Esophagus (tissue), 2 donors: Measurements from ENCODE around the gene PRAMEF12. TPM values are rescaled to one million over a fixed set of nuclear protein-coding genes. Genes with fewer than 3 reads are reported as not detected.

Experiments
- H3K27ac ChIP-seq, 2 donors: one replicate each; pipeline ENCODE4 v1.5.1; 2013; ENCODE audit warnings: low read depth in 2 of 2, mild to moderate bottlenecking in 2 of 2, inconsistent platforms in 1 of 2, low read length in 1 of 2, moderate library complexity in 1 of 2
- H3K27me3 ChIP-seq, 2 donors: one replicate each; pipeline ENCODE4 v1.6.1; 2013; ENCODE audit warnings: low read length in 2 of 2, control low read depth in 1 of 2, mild to moderate bottlenecking in 1 of 2; ENCODE audit not compliant: insufficient read depth in 2 of 2, control insufficient read depth in 1 of 2
- H3K36me3 ChIP-seq, 2 donors: one replicate each; pipeline ENCODE4 v1.6.1; 2013; ENCODE audit warnings: low read length in 1 of 2; ENCODE audit not compliant: control insufficient read depth in 2 of 2, insufficient read depth in 2 of 2
- H3K4me1 ChIP-seq, 2 donors: one replicate each; pipeline ENCODE4 v1.6.1; 2013; ENCODE audit warnings: low read length in 1 of 2; ENCODE audit not compliant: control insufficient read depth in 2 of 2, insufficient read depth in 2 of 2
- H3K4me3 ChIP-seq, 2 donors: one replicate each; pipeline ENCODE4 v1.5.1; 2013; ENCODE audit warnings: low read length in 2 of 2, mild to moderate bottlenecking in 2 of 2, low read depth in 1 of 2, moderate library complexity in 1 of 2
- H3K9me3 ChIP-seq, 2 donors: one replicate each; pipeline ENCODE4 v1.6.1; 2013; ENCODE audit warnings: mild to moderate bottlenecking in 2 of 2, low read depth in 1 of 2, low read length in 1 of 2, moderate library complexity in 1 of 2; ENCODE audit not compliant: control insufficient read depth in 2 of 2, insufficient read depth in 1 of 2
- WGBS, 2 donors: extraction: QIAGEN DNeasy Blood & Tissue Kit; methylation state at CpG; one replicate each; pipeline ENCODE4 v1.1.7; 2013; 5-methylcytosine and 5-hydroxymethylcytosine counted together
- polyA plus RNA-seq, 2 donors: library from polyadenylated mRNA; stranded (reverse); fragments of 200-250 nt; gene quantifications; one replicate each; pipeline ENCODE4 v1.2.3, GENCODE V29; 2013
- donor health status: healthy with polysubstance abuse.
- donor health status: Bipolar disorder and iron deficiency.

The PRAMEF12 gene
- polyA plus RNA-seq, 2 donors, result not detected

DNA sequence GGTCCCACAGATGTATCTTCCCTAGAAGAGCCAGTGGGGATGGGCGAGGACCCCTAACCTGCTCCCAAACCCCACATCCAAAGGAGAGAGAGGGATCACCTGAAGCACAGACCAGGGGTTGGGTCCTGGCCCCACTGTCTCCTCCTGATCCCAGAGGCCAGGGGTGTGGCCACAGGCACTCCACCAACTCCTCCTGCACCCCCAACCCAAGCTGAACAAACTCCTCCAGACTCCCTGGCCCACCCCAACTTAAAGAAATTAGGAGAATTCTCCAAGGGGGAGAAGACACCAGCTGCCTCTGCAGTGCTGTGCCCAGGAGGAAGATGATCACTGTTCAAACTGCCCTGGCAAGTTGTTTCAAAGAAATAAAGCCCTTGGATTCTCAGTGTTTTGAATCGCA, 4.5 kb upstream of the PRAMEF12 start:
- Histone ChIP-seq H3K27ac (no peak overlapping the region), H3K9me3 (no peaks in the 10 kb centered on the region)

DNA sequence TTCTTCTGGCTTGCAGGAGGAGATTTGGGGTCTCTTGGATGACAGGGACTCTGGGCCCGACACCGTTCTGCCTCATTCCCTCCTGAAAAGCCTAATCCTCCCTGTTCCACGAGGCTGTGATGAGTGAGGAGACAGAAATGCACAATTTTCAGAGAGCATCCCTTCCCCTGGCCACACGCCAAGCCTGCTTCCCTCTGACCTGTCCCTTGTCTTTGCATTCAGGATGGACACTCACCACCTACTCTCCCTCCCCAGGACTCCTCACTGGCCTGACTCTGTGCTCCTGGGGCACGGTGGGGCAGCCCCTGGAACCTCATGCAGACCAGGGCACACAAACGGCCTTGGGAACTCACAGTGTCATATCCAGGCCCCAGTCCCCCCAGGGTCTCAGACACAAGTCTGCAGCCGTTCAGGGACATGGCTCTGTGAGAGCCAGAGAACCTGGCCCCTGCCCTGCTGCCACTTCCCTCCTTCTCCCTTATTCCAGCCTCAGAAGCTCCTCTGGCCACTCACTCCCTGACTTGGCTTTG, 3.5 kb upstream of the PRAMEF12 start:
- no peak overlapping the region for H3K27ac ChIP-seq
- H3K36me3 ChIP-seq, result no peaks in the 10 kb centered on the region
- H3K27me3 ChIP-seq, result no peaks in the 10 kb centered on the region
- 45 to 59% methylated on average over 7 of the region's 7 CpGs for WGBS, 2 donors
- H3K9me3 ChIP-seq, result peaks cover 3% of the 10 kb centered on the region in 2 donors
- no peak overlapping the region for H3K4me3 ChIP-seq
- H3K4me1 ChIP-seq, result no peaks in the 10 kb centered on the region

More for the DNA sequence above, 4.5 kb upstream of the PRAMEF12 start:
- Histone ChIP-seq H3K36me3 (no peaks in the 10 kb centered on the region), H3K4me3 (no peak overlapping the region), H3K4me1 (no peaks in the 10 kb centered on the region), H3K27me3 (no peaks in the 10 kb centered on the region)
- WGBS, 2 donors, result 52 to 71% methylated on average over 2 of the region's 2 CpGs

DNA sequence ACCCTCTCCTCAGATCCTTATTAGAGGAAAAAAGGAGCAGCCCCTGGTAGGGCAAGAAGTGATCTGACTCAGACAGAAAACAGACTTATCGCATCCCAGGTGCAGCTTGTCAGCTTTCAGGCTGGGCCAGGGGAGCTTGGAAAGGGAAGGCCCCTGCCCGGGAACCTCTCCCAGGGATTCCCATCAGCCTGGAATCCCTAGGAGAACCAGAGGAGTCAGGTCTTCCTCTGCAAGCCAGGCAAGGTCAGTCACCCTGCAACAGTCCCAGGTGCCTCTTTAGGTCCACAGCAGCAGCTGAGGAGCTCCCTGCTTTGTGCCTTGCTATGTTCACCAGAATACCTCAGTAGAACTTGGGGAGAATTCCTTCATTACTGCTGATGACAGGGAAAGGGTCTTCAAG, 2.9 kb upstream of the PRAMEF12 start:
- no peaks in the 10 kb centered on the region for H3K27me3 ChIP-seq
- no peaks in the 10 kb centered on the region for H3K36me3 ChIP-seq
- peaks cover 3% of the 10 kb centered on the region in 2 donors for H3K9me3 ChIP-seq
- WGBS, 2 donors, result 60 to 73% methylated on average over 2 of the region's 2 CpGs
- no peak overlapping the region for H3K27ac ChIP-seq
- no peaks in the 10 kb centered on the region for H3K4me1 ChIP-seq
- no peak overlapping the region for H3K4me3 ChIP-seq

DNA sequence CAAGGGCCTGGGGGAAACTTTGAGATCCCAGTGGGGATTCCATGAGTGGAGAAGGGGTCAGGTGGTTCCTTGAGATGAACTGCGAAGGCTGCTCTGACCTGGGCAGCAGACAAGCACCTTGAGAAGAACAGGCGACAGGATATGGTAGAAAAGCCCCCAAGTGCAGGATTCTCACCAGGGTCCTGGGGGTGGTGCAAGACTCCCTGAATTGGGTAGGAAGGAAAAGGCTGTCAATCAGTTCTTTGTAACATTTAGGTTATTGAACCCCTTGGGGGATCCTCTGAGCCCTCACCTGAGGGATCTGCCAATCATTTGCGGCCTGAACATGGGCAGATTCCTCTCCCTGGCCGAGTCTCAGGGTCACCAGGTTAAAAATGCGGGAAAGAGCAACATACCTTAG, 2.4 kb upstream of the PRAMEF12 start:
- Histone ChIP-seq H3K27ac (no peak overlapping the region), H3K36me3 (no peaks in the 10 kb centered on the region), H3K4me3 (no peak overlapping the region), H3K4me1 (no peaks in the 10 kb centered on the region), H3K9me3 (peaks cover 3 to 4% of the 10 kb centered on the region in 2 donors), H3K27me3 (no peaks in the 10 kb centered on the region)
- 69 to 70% methylated on average over 5 of the region's 5 CpGs for WGBS, 2 donors

DNA sequence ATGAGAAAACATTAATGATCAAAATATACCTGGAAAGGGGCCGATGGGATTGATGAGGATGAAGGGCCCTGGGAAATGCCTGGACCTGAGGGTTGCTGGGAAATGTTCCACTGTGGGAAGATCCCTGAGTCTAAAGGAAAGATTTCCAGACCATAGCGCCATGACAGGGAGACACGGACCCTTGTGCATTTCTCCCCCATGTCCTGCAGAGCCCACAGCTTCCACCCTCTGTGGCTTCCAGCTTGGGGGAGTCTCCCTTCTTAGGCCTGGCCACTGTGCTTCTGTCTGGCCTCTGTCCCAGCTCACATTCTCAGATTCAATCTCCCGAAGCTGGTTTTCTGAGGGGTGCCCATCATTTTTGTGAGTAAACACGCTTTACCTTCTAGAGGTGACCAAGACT, 1.0 kb upstream of the PRAMEF12 start:
- Histone ChIP-seq H3K36me3 (no peaks in the 10 kb centered on the region), H3K27ac (no peak overlapping the region), H3K4me3 (no peak overlapping the region), H3K9me3 (peaks cover 3 to 5% of the 10 kb centered on the region in 2 donors), H3K27me3 (no peaks in the 10 kb centered on the region), H3K4me1 (no peaks in the 10 kb centered on the region)
- WGBS, 2 donors, result 90 to 91% methylated on average over 5 of the region's 5 CpGs

DNA sequence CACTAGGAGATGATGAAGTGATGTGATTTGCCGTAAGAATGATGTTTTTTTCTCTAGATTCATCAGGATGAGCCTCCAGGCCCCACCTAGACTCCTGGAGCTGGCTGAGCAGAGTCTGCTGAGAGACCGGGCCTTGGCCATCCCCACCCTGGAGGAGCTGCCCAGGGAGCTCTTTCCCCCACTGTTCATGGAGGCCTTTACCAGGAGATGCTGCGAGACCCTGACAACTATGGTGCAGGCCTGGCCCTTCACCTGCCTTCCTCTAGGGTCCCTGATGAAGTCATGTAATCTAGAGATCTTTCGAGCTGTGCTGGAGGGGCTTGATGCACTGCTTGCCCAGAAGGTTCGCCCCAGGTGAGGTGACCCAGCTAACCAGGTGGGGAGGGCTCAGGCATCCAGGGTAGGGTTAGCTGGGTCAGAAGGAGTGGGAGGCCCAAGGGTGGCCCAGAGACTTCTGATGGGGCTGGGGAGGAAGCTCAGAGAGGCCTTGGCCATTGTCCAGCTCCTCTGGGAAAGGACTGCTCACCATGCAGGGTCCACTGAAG, 1.3 kb downstream of the PRAMEF12 start:
- H3K36me3 ChIP-seq, result no peaks in the 10 kb centered on the region
- no peak overlapping the region for H3K4me3 ChIP-seq
- 84 to 86% methylated on average over 5 of the region's 5 CpGs for WGBS, 2 donors

DNA sequence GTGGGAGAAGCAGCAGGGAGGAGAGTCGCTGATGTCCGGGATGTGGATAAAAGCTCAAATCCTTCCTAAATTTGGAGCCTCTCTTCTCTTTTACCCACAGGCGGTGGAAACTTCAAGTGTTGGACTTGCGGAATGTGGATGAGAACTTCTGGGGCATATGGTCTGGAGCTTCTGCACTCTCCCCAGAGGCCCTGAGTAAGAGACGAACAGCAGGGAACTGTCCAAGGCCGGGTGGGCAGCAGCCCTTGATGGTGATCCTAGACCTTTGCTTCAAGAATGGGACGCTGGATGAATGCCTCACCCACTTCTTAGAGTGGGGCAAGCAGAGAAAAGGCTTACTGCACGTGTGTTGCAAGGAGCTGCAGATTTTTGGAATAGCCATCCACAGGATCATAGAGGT, 1.9 kb downstream of the PRAMEF12 start:
- H3K27me3 ChIP-seq, result no peaks in the 10 kb centered on the region
- no peak overlapping the region for H3K4me3 ChIP-seq
- 74% methylated on average over 8 of the region's 8 CpGs for WGBS, 2 donors
- H3K36me3 ChIP-seq, result no peaks in the 10 kb centered on the region
- no peaks in the 10 kb centered on the region for H3K4me1 ChIP-seq
- H3K27ac ChIP-seq, result no peak overlapping the region
- H3K9me3 ChIP-seq, result peaks cover 3 to 5% of the 10 kb centered on the region in 2 donors

More for the DNA sequence above, 1.3 kb downstream of the PRAMEF12 start:
- Histone ChIP-seq H3K9me3 (peaks cover 3 to 5% of the 10 kb centered on the region in 2 donors), H3K27me3 (no peaks in the 10 kb centered on the region), H3K27ac (no peak overlapping the region), H3K4me1 (no peaks in the 10 kb centered on the region)

DNA sequence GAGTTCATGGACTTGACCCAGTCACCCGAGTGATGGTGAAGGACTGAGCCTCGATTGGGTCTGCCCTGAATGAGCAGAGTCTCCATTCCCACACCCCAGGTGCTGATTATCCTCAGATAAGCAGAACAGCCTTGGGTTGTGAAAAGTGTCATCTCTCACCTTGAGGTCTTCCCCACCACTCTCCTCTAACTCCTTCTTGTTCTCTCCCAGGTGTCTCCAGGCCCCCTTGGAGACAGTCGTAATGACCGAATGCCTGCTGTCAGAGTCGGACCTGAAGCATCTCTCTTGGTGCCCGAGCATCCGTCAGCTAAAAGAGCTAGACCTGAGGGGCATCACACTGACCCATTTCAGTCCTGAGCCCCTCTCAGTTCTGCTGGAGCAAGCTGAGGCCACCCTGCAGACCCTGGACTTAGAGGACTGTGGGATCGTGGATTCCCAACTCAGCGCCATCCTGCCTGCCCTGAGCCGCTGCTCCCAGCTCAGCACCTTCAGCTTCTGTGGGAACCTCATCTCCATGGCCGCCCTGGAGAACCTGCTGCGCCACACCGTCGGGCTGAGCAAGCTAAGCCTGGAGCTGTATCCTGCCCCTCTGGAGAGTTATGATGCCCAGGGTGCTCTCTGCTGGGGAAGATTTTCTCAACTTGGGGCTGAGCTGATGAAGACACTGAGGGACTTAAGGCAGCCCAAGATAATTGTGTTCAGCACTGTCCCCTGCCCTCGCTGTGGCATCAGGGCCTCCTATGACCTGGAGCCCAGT, 3.4 kb downstream of the PRAMEF12 start:
- H3K9me3 ChIP-seq, result peaks cover 3 to 5% of the 10 kb centered on the region in 2 donors
- WGBS, 2 donors, result 87 to 90% methylated on average over 15 of the region's 15 CpGs
- H3K27ac ChIP-seq, result no peak overlapping the region
- H3K4me1 ChIP-seq, result no peaks in the 10 kb centered on the region
- H3K4me3 ChIP-seq, result no peak overlapping the region
- H3K27me3 ChIP-seq, result no peaks in the 10 kb centered on the region
- H3K36me3 ChIP-seq, result no peaks in the 10 kb centered on the region

DNA sequence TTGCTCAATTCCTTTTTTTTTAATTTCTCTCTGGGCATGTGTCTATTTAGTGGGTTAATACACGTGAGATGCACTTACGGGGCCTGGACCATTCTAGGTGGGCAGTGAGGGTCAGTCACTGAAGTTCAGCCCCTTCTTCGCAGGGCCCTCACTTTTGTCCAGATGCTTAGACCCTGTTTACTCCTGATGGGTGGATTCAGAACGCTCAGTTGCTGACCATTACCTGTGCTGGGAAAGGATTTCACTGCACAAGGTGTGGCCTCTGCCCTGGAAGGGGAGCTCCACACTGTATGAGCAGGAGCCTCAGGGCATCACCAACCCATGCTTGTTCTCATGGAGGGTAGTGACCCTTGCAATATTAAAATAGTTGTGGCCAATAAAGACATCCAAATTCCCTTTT, 4.5 kb downstream of the PRAMEF12 start:
- Histone ChIP-seq H3K27ac (no peak overlapping the region), H3K9me3 (peaks cover 3 to 5% of the 10 kb centered on the region in 2 donors), H3K4me3 (no peak overlapping the region), H3K36me3 (no peaks in the 10 kb centered on the region), H3K4me1 (no peaks in the 10 kb centered on the region), H3K27me3 (no peaks in the 10 kb centered on the region)
- 80 to 82% methylated on average over 4 of the region's 4 CpGs for WGBS, 2 donors

DNA sequence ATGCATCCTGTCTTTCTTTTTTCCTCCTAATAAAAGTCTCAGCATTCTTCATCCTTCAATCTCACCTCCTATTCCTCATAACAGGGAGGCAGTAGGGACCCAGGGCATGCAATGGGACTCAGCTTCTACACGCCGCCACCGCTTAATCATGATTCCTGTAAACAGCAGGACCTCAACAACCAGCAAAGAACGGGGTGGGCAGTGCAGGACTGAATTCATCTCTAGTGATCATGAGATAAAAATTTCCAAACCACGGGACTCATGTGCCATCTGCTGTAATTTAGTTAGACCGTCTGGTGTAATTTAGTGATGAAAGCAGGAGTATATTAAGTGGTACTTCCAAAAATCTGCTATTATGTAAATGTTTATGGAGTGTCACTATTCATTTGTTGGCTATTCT, 5.4 kb downstream of the PRAMEF12 start:
- peaks cover 3 to 5% of the 10 kb centered on the region in 2 donors for H3K9me3 ChIP-seq
- 78 to 85% methylated on average over 6 of the region's 6 CpGs for WGBS, 2 donors
- H3K27ac ChIP-seq, result no peak overlapping the region
- no peaks in the 10 kb centered on the region for H3K4me1 ChIP-seq
- no peak overlapping the region for H3K4me3 ChIP-seq
- no peaks in the 10 kb centered on the region for H3K27me3 ChIP-seq
- no peaks in the 10 kb centered on the region for H3K36me3 ChIP-seq
